ENCODE measurements around the gene MCTP2.

DNA sequence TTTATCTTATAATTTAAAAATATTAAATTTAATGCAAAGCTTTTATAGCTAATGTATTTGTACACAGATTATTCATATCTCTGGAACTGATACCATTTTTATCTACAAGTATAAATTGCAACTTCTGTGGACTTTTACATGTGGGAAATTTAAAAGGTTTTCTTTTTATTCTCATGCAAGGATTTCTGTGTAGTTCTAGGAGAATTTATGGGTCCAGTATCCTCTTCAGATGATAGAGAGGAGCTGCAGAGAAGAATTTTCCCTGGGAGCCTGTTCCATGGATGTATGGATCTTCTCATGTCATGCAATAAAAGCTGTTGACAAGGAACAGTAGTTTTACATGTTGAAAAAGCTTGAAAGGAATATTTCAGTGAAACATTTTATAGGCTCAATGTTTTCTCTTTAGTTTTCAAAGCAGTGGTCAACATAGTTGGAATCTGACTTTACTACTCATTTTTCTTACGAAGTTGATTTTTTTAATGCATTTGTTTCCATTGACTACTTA lies 119.7 kb downstream of the MCTP2 start:
- TF ChIP-seq, protein P1, sequence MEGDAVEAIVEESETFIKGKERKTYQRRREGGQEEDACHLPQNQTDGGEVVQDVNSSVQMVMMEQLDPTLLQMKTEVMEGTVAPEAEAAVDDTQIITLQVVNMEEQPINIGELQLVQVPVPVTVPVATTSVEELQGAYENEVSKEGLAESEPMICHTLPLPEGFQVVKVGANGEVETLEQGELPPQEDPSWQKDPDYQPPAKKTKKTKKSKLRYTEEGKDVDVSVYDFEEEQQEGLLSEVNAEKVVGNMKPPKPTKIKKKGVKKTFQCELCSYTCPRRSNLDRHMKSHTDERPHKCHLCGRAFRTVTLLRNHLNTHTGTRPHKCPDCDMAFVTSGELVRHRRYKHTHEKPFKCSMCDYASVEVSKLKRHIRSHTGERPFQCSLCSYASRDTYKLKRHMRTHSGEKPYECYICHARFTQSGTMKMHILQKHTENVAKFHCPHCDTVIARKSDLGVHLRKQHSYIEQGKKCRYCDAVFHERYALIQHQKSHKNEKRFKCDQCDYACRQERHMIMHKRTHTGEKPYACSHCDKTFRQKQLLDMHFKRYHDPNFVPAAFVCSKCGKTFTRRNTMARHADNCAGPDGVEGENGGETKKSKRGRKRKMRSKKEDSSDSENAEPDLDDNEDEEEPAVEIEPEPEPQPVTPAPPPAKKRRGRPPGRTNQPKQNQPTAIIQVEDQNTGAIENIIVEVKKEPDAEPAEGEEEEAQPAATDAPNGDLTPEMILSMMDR (IDR thresholded peaks at IDR 0.05) = no peak
- TF ChIP-seq POLR2A (IDR thresholded peaks at IDR 0.05) = no peak
